ENCODE results near the gene COPS2. TPM values are rescaled to one million over a fixed set of nuclear protein-coding genes. Genes with fewer than 3 reads are reported as not detected.

Gene COPS2
- polyA plus RNA-seq, 1 experiment: 135 TPM

DNA sequence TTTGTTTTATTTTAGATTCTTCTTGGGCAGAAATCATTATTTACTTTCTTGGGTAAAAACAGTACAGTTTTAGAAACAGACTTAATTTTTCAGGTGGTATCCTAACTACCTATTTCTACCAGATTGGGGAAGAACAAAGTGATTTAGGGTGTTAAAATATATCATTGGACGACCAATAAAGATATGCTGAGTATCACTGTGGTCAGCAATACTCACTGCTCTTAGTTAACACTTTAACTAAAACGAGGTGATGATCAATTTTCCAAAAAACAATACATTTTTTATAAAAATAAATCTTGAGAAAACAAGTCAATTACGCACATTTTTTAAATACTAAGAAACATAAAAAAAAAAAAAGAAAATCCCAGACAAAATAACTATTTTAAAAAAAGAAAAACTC lies 3.6 kb downstream of the COPS2 start:
- H3K27ac ChIP-seq (ENCODE audit: low read depth, low read length): no peak overlapping the region
- no peaks in the 10 kb centered on the region for H3K27me3 ChIP-seq (ENCODE audit: control insufficient read depth, insufficient read depth, low read length)
- ChIA-PET POLR2A (no interaction called here), CTCF (no interaction called here)
- TF ChIP-seq, protein P1, sequence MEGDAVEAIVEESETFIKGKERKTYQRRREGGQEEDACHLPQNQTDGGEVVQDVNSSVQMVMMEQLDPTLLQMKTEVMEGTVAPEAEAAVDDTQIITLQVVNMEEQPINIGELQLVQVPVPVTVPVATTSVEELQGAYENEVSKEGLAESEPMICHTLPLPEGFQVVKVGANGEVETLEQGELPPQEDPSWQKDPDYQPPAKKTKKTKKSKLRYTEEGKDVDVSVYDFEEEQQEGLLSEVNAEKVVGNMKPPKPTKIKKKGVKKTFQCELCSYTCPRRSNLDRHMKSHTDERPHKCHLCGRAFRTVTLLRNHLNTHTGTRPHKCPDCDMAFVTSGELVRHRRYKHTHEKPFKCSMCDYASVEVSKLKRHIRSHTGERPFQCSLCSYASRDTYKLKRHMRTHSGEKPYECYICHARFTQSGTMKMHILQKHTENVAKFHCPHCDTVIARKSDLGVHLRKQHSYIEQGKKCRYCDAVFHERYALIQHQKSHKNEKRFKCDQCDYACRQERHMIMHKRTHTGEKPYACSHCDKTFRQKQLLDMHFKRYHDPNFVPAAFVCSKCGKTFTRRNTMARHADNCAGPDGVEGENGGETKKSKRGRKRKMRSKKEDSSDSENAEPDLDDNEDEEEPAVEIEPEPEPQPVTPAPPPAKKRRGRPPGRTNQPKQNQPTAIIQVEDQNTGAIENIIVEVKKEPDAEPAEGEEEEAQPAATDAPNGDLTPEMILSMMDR (IDR thresholded peaks at IDR 0.05; ENCODE audit: low read depth, low read length): no peak
- DNase-seq (ENCODE audit: low read depth, low spot score): no peak
- no peak overlapping the region for H3K4me3 ChIP-seq (ENCODE audit: low read depth, low read length)
- H3K9me3 ChIP-seq (ENCODE audit: control insufficient read depth, insufficient read depth, low read length): no peaks in the 10 kb centered on the region; the same call in 1 of the 2 replicates

DNA sequence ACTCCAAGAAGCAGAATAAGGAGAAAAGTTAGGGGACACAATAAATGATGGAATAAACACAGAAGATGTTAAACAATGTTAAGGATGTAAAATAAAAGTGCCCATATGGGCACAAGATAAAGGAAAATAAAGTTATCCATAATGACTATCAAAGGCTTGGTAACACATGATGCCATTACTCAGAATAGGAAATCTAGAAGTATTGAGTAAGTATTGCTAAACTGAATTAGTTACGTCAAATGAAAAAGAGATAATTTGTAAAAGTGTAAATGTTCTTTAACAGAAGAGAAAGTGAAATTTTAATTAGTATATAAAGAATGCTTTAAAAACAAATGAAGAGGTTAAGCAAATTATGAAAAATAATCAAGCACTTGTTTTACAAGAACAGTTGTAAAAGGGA lies 6.7 kb downstream of the COPS2 start:
- no peaks in the 10 kb centered on the region for H3K9me3 ChIP-seq (ENCODE audit: control insufficient read depth, insufficient read depth, low read length)
- no peaks in the 10 kb centered on the region for H3K27me3 ChIP-seq (ENCODE audit: control insufficient read depth, insufficient read depth, low read length)
- CTCF ChIA-PET: interaction anchor here (1.0 kb wide), 1 partner anchor 287 kb away, joined by 4 read pairs; no protein-coding TSS in a partner anchor
- POLR2A ChIA-PET: interaction anchor here (0.7 kb wide), 1 partner anchor 98 kb away, joined by 3 read pairs; no protein-coding TSS in a partner anchor
- H3K4me3 ChIP-seq (ENCODE audit: low read depth, low read length): no peak overlapping the region
- TF ChIP-seq, protein P1 (IDR thresholded peaks at IDR 0.05; ENCODE audit: low read depth, low read length): no peak
- no peak overlapping the region for H3K27ac ChIP-seq (ENCODE audit: low read depth, low read length)
- DNase-seq (ENCODE audit: low read depth, low spot score): no peak

DNA sequence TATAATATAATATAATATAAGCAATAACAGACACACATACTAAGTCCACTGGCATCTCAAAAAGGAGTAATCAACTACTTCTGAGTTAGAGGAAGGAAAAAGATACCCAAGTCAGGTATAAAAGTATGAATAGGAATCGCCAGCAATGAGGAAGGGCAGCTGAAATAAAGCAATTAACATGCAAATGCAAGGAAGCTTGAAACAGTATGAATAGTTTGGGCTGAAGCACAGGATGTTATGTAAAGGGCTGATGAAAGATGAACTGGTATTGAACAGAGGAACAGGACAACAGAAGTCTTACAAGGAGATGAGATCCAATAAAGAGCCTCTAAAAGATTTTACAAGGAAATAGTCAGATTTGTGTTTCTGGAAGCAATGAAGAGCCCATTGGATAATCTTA lies 7.1 kb downstream of the COPS2 start:
- CTCF ChIA-PET: interaction anchor here (1.0 kb wide), 1 partner anchor 286 kb away, joined by 4 read pairs; no protein-coding TSS in a partner anchor
- POLR2A ChIA-PET: interaction anchor here (0.7 kb wide), 1 partner anchor 97 kb away, joined by 3 read pairs; no protein-coding TSS in a partner anchor

DNA sequence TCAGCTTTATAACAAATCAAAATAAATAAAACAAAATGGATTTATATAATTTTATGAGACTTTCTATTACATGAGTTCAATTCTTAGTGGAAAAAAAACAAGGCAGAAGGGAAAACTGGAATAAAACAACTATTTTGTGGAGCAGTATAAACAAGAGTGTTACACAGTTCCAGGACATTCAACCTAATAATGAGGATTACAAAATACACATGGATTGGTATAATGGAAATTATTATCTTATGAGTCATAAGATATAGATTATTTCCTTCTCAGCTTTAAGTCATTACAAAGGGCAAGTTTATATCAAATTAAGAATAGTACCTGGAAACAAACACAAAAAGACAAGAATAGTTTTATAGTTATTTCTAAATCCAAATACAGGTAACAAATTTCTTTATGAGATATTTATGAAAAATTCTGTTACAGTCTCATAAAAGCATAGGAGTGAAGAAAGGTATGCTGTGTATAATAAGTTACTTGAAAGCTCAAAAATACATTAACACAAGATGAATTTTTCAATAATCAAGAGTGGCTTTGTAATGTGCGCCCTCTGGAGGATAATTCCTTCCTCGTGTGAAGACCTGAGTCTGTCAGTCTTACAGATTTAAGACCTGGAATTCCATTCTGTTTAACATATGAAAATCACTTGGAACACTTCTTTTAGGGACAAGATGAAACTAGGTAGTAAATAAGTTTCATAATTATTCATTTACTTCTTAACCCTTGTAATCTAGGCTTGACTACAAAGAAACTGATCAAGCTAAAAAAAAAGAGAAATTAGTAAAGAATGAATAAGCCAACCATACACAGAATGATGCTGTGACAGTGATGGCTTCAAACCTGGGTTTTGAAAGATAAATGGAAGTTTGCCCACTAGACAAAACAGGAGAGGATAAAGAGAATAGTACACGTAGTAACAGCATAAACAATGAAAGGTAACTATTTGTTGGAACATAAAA lies 9.5 kb downstream of the COPS2 start:
- DNase-seq (ENCODE audit: low read depth, low spot score): no peak
- Histone ChIP-seq H3K9me3 (ENCODE audit: control insufficient read depth, insufficient read depth, low read length) (no peaks in the 10 kb centered on the region), H3K27me3 (ENCODE audit: control insufficient read depth, insufficient read depth, low read length) (no peaks in the 10 kb centered on the region), H3K27ac (ENCODE audit: low read depth, low read length) (no peak overlapping the region), H3K4me3 (ENCODE audit: low read depth, low read length) (no peak overlapping the region)
- CTCF ChIA-PET: interaction anchor here (0.6 to 3.9 kb wide), 36 partner anchors 8 to 999 kb away, joined by 3 to 84 read pairs (median 5); partner anchors contain the start of genes COPS2, EID1 and SECISBP2L
- POLR2A ChIA-PET: interaction anchor here (0.6 to 1.6 kb wide), 3 partner anchors 10 to 710 kb away, joined by 3 to 4 read pairs (median 4); partner anchors contain the start of gene COPS2
- TF ChIP-seq, protein P1 (IDR thresholded peaks at IDR 0.05; ENCODE audit: low read depth, low read length): peak; percentile 79

More for the DNA sequence above, 7.1 kb downstream of the COPS2 start:
- Histone ChIP-seq H3K27ac (ENCODE audit: low read depth, low read length) (no peak overlapping the region), H3K4me3 (ENCODE audit: low read depth, low read length) (no peak overlapping the region), H3K27me3 (ENCODE audit: control insufficient read depth, insufficient read depth, low read length) (no peaks in the 10 kb centered on the region), H3K9me3 (ENCODE audit: control insufficient read depth, insufficient read depth, low read length) (no peaks in the 10 kb centered on the region)
- no peak for DNase-seq (ENCODE audit: low read depth, low spot score)
- TF ChIP-seq, protein P1 (IDR thresholded peaks at IDR 0.05; ENCODE audit: low read depth, low read length): no peak

DNA sequence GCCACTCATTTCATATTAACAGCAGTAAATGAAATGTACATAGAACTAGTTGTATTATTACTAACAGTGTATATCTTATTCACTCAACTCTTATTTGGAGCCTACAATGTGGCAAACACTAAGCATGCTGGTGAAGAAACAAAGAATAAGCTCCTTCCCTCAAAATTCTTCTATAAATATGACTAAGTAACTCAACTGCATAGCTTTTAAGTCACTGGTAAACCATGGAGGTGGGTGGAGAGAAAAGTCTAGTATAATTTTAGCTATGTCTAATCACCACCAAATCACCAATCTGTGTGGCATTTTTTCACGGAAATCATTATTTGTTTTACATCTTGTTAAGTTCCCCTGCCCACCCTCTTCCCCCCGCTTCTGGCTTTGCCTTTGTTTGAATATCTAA lies 17.5 kb downstream of the COPS2 start:
- DNase-seq (ENCODE audit: low read depth, low spot score): no peak
- H3K9me3 ChIP-seq (ENCODE audit: control insufficient read depth, insufficient read depth, low read length): no peaks in the 10 kb centered on the region
- no peaks in the 10 kb centered on the region for H3K27me3 ChIP-seq (ENCODE audit: control insufficient read depth, insufficient read depth, low read length)
- no peak overlapping the region for H3K4me3 ChIP-seq (ENCODE audit: low read depth, low read length)
- peak overlapping the region; percentile 3 for H3K27ac ChIP-seq (ENCODE audit: low read depth, low read length)
- CTCF ChIA-PET: interaction anchor here (0.9 to 2.4 kb wide), 5 partner anchors 8 to 277 kb away, joined by 3 to 19 read pairs (median 4); no protein-coding TSS in a partner anchor
- POLR2A ChIA-PET: no interaction called here
- TF ChIP-seq, protein P1 (IDR thresholded peaks at IDR 0.05; ENCODE audit: low read depth, low read length): no peak
